Type B pancreatic cell (in vitro differentiated cells): ENCODE measurements around the gene ARHGEF28. TPM values are rescaled to one million over a fixed set of nuclear protein-coding genes. Genes with fewer than 3 reads are reported as not detected.

Experiments
- DNase-seq: peaks from one replicate; pipeline ENCODE4 v3.0.0; 2021; ENCODE audit warnings: mixed read lengths; ENCODE audit not compliant: unreplicated experiment; ENCODE audit errors: extremely low spot score
- H3K27ac Mint-ChIP-seq: 2 replicates; pipeline ENCODE4 v1.8.0; 2021; ENCODE audit warnings: mild to moderate bottlenecking, mixed read lengths
- H3K27me3 Mint-ChIP-seq: 2 replicates; pipeline ENCODE4 v1.8.0; 2021; ENCODE audit warnings: mixed read lengths
- H3K36me3 Mint-ChIP-seq: 2 replicates; pipeline ENCODE4 v1.8.0; 2021; ENCODE audit warnings: mixed read lengths
- H3K4me1 Mint-ChIP-seq: one replicate; pipeline ENCODE4 v1.8.0; 2021; ENCODE audit warnings: mixed read lengths; ENCODE audit not compliant: unreplicated experiment
- H3K4me3 Mint-ChIP-seq: 2 replicates; pipeline ENCODE4 v1.8.0; 2021; ENCODE audit warnings: mild to moderate bottlenecking, mixed read lengths
- H3K9me3 Mint-ChIP-seq: 2 replicates; pipeline ENCODE4 v1.8.0; 2021; ENCODE audit warnings: mixed read lengths
- total RNA-seq: library from RNA; stranded (reverse); gene quantifications from 2 replicates; pipeline ENCODE4 v1.2.1, GENCODE V29; 2021; ENCODE audit warnings: low replicate concordance
- TF ChIP-seq, protein P1 (sequence below): fragments of 200-600 bp; sonication (generic); conservative IDR thresholded peaks from 2 replicates; pipeline ENCODE4 v1.5.0; 2021; ENCODE audit warnings: antibody characterized with exemption, mild to moderate bottlenecking

The ARHGEF28 gene
- total RNA-seq, 1 donor from 2014 or later = 24.9 TPM

GRCh38 chr5:73630765-73631164 is 4.8 kb downstream of the ARHGEF28 start:
- Mint-ChIP-seq H3K4me3 (peak overlapping the region; percentile 37), H3K27me3 (peaks cover 34% of the 10 kb centered on the region), H3K27ac (no peak overlapping the region), H3K4me1 (no peaks in the 10 kb centered on the region), H3K36me3 (no peaks in the 10 kb centered on the region), H3K9me3 (no peaks in the 10 kb centered on the region)
- DNase-seq = no peak
- TF ChIP-seq, protein P1, sequence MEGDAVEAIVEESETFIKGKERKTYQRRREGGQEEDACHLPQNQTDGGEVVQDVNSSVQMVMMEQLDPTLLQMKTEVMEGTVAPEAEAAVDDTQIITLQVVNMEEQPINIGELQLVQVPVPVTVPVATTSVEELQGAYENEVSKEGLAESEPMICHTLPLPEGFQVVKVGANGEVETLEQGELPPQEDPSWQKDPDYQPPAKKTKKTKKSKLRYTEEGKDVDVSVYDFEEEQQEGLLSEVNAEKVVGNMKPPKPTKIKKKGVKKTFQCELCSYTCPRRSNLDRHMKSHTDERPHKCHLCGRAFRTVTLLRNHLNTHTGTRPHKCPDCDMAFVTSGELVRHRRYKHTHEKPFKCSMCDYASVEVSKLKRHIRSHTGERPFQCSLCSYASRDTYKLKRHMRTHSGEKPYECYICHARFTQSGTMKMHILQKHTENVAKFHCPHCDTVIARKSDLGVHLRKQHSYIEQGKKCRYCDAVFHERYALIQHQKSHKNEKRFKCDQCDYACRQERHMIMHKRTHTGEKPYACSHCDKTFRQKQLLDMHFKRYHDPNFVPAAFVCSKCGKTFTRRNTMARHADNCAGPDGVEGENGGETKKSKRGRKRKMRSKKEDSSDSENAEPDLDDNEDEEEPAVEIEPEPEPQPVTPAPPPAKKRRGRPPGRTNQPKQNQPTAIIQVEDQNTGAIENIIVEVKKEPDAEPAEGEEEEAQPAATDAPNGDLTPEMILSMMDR = no peak

DNA sequence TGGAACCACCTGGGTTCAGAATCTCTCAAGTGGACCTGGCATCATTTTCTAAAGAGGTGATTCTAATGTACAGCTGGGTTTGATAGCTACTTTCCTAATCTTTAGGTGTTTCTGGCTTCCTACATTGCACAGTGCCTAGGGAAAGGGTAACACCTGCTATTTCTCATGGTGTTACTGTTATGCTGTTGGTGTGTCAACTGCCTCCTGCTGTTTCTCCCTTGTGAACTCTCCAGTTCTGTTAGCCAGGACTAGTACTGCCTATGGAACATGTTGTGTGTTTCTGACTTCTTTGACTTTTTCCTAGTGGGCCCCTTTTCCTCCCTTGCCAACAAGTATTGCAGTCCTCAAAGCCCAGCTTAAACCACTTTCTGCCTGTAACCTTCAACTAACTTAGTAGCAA is 5.5 kb downstream of the ARHGEF28 start:
- DNase-seq = no peak
- H3K27me3 Mint-ChIP-seq = peaks cover 34% of the 10 kb centered on the region
- no peaks in the 10 kb centered on the region for H3K4me1 Mint-ChIP-seq
- peak overlapping the region; percentile 9 for H3K4me3 Mint-ChIP-seq
- no peaks in the 10 kb centered on the region for H3K9me3 Mint-ChIP-seq
- no peaks in the 10 kb centered on the region for H3K36me3 Mint-ChIP-seq
- TF ChIP-seq, protein P1 = no peak
- no peak overlapping the region for H3K27ac Mint-ChIP-seq

DNA sequence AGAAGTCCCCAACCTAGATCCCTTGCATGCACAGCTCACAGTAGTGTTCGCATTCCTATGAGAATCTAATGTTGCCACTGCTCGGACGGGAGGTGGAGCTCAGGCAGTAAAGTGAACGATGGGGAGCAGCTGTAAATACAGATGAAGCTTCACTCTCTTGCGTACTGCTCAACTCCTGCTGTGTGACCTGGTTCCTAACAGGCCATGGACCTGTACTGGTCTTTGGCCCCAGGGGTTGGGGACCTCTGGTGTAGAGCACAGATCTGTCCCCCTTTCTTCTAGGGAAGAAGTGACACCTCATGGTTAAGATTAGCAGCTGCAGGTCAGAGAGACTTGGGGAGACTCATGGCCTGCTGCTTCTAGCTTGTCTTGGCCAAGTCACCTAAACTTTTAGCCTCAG is 7.1 kb downstream of the ARHGEF28 start:
- H3K36me3 Mint-ChIP-seq = no peaks in the 10 kb centered on the region

GRCh38 chr5:73636408-73636807 is 10.4 kb downstream of the ARHGEF28 start:
- no peak overlapping the region for H3K27ac Mint-ChIP-seq
- no peak for DNase-seq
- H3K4me1 Mint-ChIP-seq = peaks cover 5% of the 10 kb centered on the region
- H3K9me3 Mint-ChIP-seq = no peaks in the 10 kb centered on the region
- H3K27me3 Mint-ChIP-seq = peaks cover 7% of the 10 kb centered on the region
- TF ChIP-seq, protein P1 = no peak
- H3K36me3 Mint-ChIP-seq = no peaks in the 10 kb centered on the region
- H3K4me3 Mint-ChIP-seq = no peak overlapping the region

More for the DNA sequence above, 7.1 kb downstream of the ARHGEF28 start:
- DNase-seq = no peak
- H3K27ac Mint-ChIP-seq = no peak overlapping the region
- H3K9me3 Mint-ChIP-seq = no peaks in the 10 kb centered on the region
- peaks cover 24% of the 10 kb centered on the region for H3K27me3 Mint-ChIP-seq
- H3K4me3 Mint-ChIP-seq = no peak overlapping the region
- TF ChIP-seq, protein P1 = no peak
- peaks cover 5% of the 10 kb centered on the region for H3K4me1 Mint-ChIP-seq

- TF ChIP-seq, protein P1 = no peak
- Mint-ChIP-seq H3K4me3 (no peak overlapping the region), H3K27me3 (peaks cover 2% of the 10 kb centered on the region), H3K9me3 (no peaks in the 10 kb centered on the region), H3K27ac (no peak overlapping the region), H3K36me3 (no peaks in the 10 kb centered on the region), H3K4me1 (peaks cover 5% of the 10 kb centered on the region)
- DNase-seq = no peak
These were observed 11.6 kb downstream of the ARHGEF28 start for GRCh38 chr5:73637565-73637964.
